ENCODE results near the gene MEGF11. TPM values are rescaled to one million over a fixed set of nuclear protein-coding genes. Genes with fewer than 3 reads are reported as not detected.
"Not testable (repeated sequence)": the region's sequence is repeated elsewhere in the genome, so short reads cannot be mapped to it uniquely, and the experiment has no call there.

The MEGF11 gene
- total RNA-seq, 1 donor from 2014 or later: not detected

GRCh38 chr15:65986416-65986815 is 267.1 kb downstream of the MEGF11 start:
- intact Hi-C loops (cut with DNase I): no loop called here
- DNase-seq: no peak

GRCh38 chr15:65985387-65985786 is 268.2 kb downstream of the MEGF11 start:
- ATAC-seq (ENCODE audit: poor library complexity) (peak; percentile 70), DNase-seq (no peak)
- intact Hi-C loops (cut with DNase I): no loop called here

More at GRCh38 chr15:65986416-65986815, 267.1 kb downstream of the MEGF11 start:
- ATAC-seq (ENCODE audit: poor library complexity): no peak

- intact Hi-C loops (cut with DNase I): loop anchor here (5.0 kb wide), 1 partner anchor 170 kb away; no protein-coding TSS in a partner anchor
- ATAC-seq (ENCODE audit: poor library complexity) (no peak), DNase-seq (no peak)
Observed at GRCh38 chr15:65982627-65983322, 270.8 kb downstream of the MEGF11 start.

GRCh38 chr15:65981837-65982626 is 271.5 kb downstream of the MEGF11 start:
- ATAC-seq (ENCODE audit: poor library complexity) (no peak), DNase-seq (no peak)
- intact Hi-C loops (cut with DNase I): loop anchor here (5.0 kb wide), 1 partner anchor 170 kb away; no protein-coding TSS in a partner anchor

- intact Hi-C loops (cut with DNase I): loop anchor here (5.0 kb wide), 1 partner anchor 171 kb away; no protein-coding TSS in a partner anchor
- DNase-seq: peak; percentile 74
- ATAC-seq (ENCODE audit: poor library complexity): peak; percentile 80
Observed at GRCh38 chr15:65980824-65981456, 272.6 kb downstream of the MEGF11 start.

DNA sequence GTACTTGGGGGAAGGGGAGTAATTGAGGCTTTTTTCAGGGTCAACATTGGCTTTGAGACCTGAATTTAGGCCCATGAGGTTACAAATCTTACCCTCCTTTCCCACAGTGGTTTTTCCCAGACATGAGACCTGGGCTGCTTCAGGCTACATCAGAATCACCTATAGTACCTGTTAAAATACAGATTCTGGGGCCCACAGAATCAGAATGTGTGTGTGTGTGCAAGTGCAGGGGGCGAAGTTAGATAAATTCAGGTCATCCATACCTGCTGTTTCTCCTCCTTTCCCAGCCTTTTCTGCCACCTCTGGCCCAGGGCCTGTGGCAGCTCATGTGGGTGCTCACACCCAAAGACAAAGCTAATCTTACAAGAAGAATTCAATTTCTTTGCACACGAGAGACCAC is 273.7 kb downstream of the MEGF11 start:
- intact Hi-C loops (cut with DNase I): loop anchor here (5.0 to 10.0 kb wide), 2 partner anchors 172 to 305 kb away; no protein-coding TSS in a partner anchor
- DNase-seq (no peak), ATAC-seq (ENCODE audit: poor library complexity) (no peak)

DNA sequence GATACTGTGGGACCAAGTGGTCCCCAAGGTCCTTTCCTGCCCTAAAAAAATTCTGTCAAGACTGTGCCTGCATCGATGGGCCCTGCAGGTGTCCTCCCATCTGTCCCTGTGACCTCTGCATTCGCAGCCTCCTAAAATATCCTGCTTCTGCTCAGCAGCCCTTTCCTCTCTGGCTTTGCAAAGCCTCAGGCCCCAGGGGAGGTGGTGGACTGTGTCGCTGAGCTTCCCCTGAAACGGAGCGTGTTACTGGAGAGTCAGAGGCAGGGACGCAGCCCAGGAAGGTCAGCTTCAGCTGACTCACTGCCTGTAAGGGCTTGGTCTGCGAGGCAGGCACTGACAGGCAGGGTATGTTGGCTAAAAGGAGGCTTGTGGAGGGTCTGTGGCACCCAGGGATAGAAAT is 274.2 kb downstream of the MEGF11 start:
- ATAC-seq (ENCODE audit: poor library complexity) (no peak), DNase-seq (no peak)
- intact Hi-C loops (cut with DNase I): loop anchor here (10.0 kb wide), 1 partner anchor 305 kb away; no protein-coding TSS in a partner anchor

GRCh38 chr15:65978110-65978509 is 275.4 kb downstream of the MEGF11 start:
- ATAC-seq (ENCODE audit: poor library complexity) (no peak), DNase-seq (no peak)
- intact Hi-C loops (cut with DNase I): loop anchor here (10.0 kb wide), 1 partner anchor 307 kb away; no protein-coding TSS in a partner anchor

GRCh38 chr15:65976196-65976595 is 277.4 kb downstream of the MEGF11 start:
- intact Hi-C loops (cut with DNase I): loop anchor here (10.0 kb wide), 1 partner anchor 309 kb away; no protein-coding TSS in a partner anchor
- not testable (repeated sequence) for ATAC-seq (ENCODE audit: poor library complexity); DNase-seq

DNA sequence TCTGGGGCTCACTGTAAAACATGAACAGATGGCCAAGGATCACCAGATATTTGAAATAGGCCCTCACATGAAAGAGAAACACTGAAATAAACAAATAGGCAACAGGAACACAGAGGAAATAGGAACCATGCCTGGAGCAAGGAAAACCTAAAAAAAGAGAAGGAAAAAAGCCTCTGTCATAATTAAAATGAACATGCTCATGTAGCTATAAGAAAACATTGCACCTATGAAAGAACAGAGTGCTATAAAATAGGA is 281.9 kb downstream of the MEGF11 start:
- DNase-seq (no peak), ATAC-seq (ENCODE audit: poor library complexity) (no peak)
- intact Hi-C loops (cut with DNase I): loop anchor here (10.0 kb wide), 1 partner anchor 313 kb away; no protein-coding TSS in a partner anchor

- no peak for DNase-seq
- ATAC-seq (ENCODE audit: poor library complexity): no peak
- intact Hi-C loops (cut with DNase I): loop anchor here (10.0 kb wide), 1 partner anchor 314 kb away; no protein-coding TSS in a partner anchor
Observed at GRCh38 chr15:65970937-65971740, 282.4 kb downstream of the MEGF11 start.

DNA sequence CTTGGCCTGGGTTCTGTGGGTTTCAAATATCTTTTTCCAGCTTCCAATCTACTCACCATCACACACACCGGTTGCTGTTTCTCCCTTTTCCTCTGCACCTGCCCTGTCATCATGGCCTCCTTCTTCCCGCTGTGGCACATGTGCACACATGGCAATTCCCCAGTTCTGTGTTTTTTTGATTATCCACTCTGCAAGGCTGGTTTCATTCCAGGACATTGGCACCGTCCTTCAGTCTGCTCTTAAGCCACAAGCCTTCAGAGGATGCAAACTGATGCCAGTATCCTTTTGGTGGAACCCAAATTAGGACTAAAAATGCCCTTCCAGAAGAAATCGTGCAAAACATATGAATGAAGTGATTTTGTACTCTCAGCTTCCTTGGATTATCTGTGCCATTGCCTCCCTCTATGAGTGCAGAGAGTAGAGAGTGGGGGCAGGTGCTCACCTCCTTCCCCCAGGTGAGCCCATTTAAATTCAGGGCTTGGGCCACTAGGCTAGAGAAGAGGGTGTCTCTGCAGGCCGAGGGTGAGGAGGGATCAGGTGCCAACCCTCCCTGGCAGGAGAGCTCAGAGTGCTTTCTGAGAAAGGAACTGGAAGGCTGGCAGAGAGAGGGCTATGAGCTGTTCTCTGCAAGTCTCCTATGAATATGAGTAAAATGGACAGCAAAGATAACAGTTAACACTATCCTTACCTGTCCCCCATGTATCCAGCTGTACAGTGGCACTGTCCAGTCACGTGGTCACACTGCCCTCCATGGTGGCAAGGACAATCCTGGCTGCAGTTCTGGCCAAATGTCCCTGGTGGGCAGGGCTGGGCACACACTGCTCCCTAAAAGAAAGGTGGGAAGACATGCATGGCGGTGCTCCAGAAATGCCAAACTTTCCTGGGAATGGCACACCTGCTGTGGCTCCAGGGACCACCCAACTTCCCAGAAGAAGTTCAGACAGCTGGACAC is 283.4 kb downstream of the MEGF11 start:
- intact Hi-C loops (cut with DNase I): loop anchor here (10.0 kb wide), 1 partner anchor 315 kb away; no protein-coding TSS in a partner anchor
- ATAC-seq (ENCODE audit: poor library complexity): no peak
- DNase-seq: no peak

DNA sequence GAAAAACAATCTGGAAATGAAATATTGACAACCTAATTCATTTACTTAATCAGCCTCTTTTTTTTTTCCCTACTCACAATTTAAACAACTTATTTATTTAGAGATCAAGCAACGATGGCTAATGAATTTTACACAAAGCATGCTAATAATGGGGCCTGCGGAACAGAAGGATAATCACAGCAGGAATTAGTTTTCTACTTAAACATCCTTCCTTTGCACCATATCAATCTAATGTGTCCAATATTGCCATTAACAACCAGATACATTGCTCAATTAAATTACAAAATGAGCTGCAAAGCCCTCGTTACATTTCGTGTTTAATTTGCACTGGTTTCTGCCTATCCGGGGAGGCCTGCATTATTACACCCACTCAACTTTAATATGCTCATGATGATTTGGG is 285.0 kb downstream of the MEGF11 start:
- intact Hi-C loops (cut with DNase I): no loop called here
- no peak for ATAC-seq (ENCODE audit: poor library complexity)
- no peak for DNase-seq

DNA sequence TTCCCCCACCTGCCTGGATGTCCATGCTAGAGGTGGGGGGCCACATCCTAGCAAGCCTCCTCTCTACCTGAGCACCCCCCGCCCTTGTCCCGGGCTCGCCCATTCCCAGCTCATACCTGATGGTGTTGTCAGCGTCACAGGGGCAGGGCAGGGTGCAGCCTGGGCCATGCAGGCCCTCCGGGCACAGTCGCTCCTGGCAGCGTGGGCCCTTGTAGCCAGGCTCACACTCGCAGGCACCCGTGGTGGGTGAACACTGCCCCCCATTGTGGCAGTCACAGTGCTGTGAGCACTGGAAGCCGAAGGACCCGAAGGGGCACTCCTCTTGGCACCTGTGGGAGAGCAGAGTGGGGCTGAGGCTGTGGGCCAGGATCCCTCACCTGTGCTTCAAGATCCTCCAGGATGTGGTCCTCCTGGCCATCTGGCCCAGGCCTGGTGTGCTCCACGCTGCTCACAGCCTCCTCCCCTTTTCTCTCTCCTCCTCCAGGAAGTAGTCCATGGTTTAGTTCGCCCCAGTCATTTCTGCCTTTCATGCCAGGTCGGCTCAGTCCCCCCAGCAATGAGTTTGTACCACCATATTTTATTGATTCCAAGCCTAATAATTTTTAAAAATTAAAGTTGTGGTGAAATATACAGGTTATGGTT is 288.6 kb downstream of the MEGF11 start:
- intact Hi-C loops (cut with DNase I): no loop called here
- ATAC-seq (ENCODE audit: poor library complexity) (no peak), DNase-seq (no peak)

- DNase-seq (no peak), ATAC-seq (ENCODE audit: poor library complexity) (no peak)
- intact Hi-C loops (cut with DNase I): no loop called here
Observed at GRCh38 chr15:65963911-65964482, 289.6 kb downstream of the MEGF11 start.

DNA sequence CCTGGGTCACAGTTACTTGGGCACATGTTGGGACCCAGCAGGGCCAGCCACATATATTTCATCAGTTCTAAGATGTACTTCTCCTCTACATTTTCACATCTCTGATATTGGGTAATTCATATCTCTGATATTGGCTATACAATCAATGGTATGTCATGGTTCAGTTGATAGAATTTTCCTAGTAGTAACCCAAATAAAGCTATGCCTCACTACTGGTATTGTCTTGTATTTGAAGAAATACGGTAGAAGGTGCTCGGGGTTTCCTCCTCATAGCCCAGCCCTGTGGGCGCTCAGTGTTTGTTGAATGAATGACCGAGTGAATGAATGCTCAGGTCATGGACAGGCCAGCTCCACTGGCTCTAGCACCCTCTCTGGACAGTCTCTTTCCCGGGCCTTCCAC is 290.2 kb downstream of the MEGF11 start:
- ATAC-seq (ENCODE audit: poor library complexity): no peak
- no peak for DNase-seq
- intact Hi-C loops (cut with DNase I): no loop called here

- DNase-seq (no peak), ATAC-seq (ENCODE audit: poor library complexity) (no peak)
- intact Hi-C loops (cut with DNase I): no loop called here
Observed at GRCh38 chr15:65962187-65962586, 291.4 kb downstream of the MEGF11 start.

All from Right ventricle myocardium superior (tissue), 1 donor.